SK-N-SH treated with all-trans-retinoic acid at 6 μM for 48 hours (cell line): ENCODE measurements around the gene GGT1.
"Not testable (repeated sequence)": the region's sequence is repeated elsewhere in the genome, so short reads cannot be mapped to it uniquely, and the experiment has no call there.

ENCODE experiments used
- CSDC2 ChIP-seq: fragments of 250-450 bp; sonication (Bioruptor Pico); IDR thresholded peaks from 2 replicates; pipeline ENCODE4 v1.5.0; 2020; ENCODE audit warnings: mild to moderate bottlenecking, moderate library complexity
- CSRNP3 ChIP-seq: fragments of 250-450 bp; sonication (Bioruptor Pico); IDR thresholded peaks from 2 replicates; pipeline ENCODE4 v1.5.1; 2021; ENCODE audit warnings: mild to moderate bottlenecking, moderate library complexity
- ESRRG ChIP-seq: fragments of 250-450 bp; sonication (Bioruptor Pico); IDR thresholded peaks from 2 replicates; pipeline ENCODE4 v1.6.1; 2021; ENCODE audit warnings: mild to moderate bottlenecking
- ZFP3 ChIP-seq: fragments of 250-450 bp; sonication (Bioruptor Pico); IDR thresholded peaks from 2 replicates; pipeline ENCODE4 v1.5.0; 2020; ENCODE audit warnings: mild to moderate bottlenecking, moderate library complexity
- ZFP30 ChIP-seq: fragments of 450-650 bp; formaldehyde crosslinking; IDR thresholded peaks from 2 replicates; pipeline ENCODE4 v1.5.0; 2022; ENCODE audit warnings: mild to moderate bottlenecking, moderate library complexity
- TF ChIP-seq, protein P1 (sequence below): fragments of 250-450 bp; sonication (Bioruptor Pico); IDR thresholded peaks from 2 replicates; pipeline ENCODE4 v1.8.0; 2020; ENCODE audit warnings: mild to moderate bottlenecking, moderate library complexity, borderline replicate concordance

- not testable (repeated sequence) for TF ChIP-seq ZFP30, ZFP3, CSRNP3, CSDC2, ESRRG (CRISPR knock-in tag)
- TF ChIP-seq, protein P1, sequence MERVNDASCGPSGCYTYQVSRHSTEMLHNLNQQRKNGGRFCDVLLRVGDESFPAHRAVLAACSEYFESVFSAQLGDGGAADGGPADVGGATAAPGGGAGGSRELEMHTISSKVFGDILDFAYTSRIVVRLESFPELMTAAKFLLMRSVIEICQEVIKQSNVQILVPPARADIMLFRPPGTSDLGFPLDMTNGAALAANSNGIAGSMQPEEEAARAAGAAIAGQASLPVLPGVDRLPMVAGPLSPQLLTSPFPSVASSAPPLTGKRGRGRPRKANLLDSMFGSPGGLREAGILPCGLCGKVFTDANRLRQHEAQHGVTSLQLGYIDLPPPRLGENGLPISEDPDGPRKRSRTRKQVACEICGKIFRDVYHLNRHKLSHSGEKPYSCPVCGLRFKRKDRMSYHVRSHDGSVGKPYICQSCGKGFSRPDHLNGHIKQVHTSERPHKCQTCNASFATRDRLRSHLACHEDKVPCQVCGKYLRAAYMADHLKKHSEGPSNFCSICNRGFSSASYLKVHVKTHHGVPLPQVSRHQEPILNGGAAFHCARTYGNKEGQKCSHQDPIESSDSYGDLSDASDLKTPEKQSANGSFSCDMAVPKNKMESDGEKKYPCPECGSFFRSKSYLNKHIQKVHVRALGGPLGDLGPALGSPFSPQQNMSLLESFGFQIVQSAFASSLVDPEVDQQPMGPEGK, result not testable (repeated sequence)
Measured at GRCh38 chr22:24631430-24632122, 28.6 kb downstream of the GGT1 start.
